ENCODE measurements around the gene RFTN2.

Gene RFTN2

DNA sequence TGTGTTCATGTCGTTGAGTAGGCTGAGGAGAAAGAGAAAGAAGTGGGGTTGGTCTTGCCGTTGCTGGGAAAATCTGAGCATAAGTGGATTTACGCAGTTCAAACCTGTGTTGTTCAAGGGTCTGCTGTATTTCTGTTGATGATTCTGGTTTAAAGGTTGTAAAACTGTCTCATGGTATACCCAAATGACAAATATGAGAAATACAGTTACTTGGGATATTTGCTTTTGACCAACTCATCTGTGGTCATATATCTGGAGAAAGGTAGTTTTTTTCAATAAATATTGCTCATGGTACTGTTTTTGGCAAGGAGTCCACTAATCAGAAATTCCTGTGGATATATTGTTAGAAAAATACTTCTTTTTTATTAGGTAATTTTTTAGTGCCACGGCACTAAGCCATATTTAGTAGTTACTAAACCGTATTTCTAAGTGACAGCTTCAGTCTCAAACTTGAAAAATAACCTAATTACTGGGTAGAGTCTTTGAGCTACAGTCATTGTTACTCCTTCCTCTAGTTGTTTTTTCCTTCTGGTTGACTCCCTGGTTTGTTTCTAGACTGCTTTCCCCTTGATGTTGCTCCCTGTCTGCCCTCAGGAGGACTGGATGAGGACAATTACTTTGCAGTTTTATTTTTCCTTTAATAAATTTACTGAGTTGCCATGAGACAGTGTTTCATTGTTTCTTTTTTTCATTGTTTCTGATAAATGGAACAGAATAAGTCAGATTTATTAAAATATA, 128.1 kb downstream of the RFTN2 start:
- DNase-seq (ENCODE audit: low spot score), result no peak

GRCh38 chr2:197543206-197543605, 132.2 kb downstream of the RFTN2 start:
- no peak for DNase-seq (ENCODE audit: low spot score)

DNA sequence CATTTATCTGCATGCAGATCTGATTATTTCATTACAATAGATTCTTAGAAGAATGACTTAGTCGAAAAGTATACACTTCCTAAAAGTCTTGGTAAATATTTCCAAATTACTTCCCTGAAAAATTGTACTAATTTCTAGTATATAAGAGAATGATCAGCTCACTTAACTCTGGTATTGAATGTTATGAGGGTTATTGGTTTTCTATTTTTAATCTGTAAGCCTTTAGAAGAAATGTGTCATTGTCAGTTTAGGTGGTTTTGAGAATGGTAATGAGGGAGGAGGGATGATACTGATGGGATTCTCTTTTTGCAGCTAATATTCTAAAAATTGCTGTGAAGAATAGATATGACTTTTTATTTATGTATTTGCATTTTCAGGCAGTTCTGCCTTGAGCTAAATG, 135.7 kb downstream of the RFTN2 start:
- no peak for DNase-seq (ENCODE audit: low spot score)

GRCh38 chr2:197538412-197538811, 137.0 kb downstream of the RFTN2 start:
- no peak for DNase-seq (ENCODE audit: low spot score)

Measured in AG20443 (cell line).